ENCODE measurements around the gene CCDC28A. TPM values are rescaled to one million over a fixed set of nuclear protein-coding genes. Genes with fewer than 3 reads are reported as not detected.

Gene CCDC28A
- 22.1 and 30.2 TPM in 2 replicates for total RNA-seq (ENCODE audit: low replicate concordance)

DNA sequence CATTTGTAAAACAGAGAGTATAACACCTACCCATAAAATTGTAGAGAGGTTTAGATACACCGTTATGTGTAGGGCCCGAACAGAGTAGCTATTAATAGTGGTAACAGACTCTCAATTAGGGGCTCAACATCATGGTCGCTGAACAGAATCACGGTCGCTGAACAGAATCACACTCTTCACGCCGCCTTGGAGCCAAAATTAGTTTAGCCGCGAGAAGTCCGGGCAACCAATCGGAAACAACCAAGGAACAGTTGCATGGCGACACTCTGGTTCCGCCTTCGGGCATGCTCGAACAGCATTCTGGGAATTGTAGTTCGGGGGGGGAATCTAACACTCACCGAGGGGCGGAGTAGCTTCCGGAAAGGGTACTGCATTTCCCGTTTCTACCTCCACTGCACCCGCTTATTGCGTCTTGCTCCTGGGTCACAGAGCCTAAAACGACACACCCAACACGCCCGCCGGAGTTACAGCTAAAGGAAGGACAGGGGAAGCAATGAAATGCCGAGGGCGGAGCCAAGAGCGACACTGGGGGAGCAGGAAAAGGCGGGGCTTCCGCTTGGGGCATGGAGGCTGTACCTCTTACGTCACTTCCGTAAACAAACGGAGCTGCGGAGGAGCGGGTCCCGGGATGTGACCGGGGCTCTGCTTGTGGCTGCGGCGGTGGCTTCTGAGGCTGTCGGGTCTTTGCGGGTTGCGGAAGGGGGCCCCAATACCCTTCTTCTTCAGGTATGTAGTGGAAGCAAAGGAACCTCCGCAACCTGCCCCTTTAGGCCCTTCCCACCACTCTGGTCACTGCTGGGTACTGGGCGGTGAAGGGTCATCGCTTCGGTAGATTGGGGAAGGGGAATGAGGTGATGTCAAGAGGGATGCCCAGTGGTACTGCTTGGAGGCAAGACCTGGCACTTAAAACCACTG lies at the start of gene CCDC28A:
Gene CCDC28A, plus strand, starts transcription at position 593 of the 915 bp plus-strand sequence. CDS start 2,352 bp downstream, outside the sequence.
- peak within 1 kb of the TSS; percentile 100 for H3K27ac Mint-ChIP-seq
- H3F3A ChIP-seq (ENCODE audit: low read depth) = no peaks in the 10 kb centered on the region
- H3K4me3 Mint-ChIP-seq = peak within 1 kb of the TSS; percentile 100
- peaks cover 6% of the 10 kb centered on the region for H3K4me1 ChIP-seq
- H3K9ac ChIP-seq = peak within 1 kb of the TSS; percentile 74
- peak within 1 kb of the TSS; percentile 100 for H2AFZ ChIP-seq (replicated peaks)
- H3K27me3 Mint-ChIP-seq (ENCODE audit: insufficient read depth, low read depth) = no peaks in the 10 kb centered on the region
- H3K4me2 ChIP-seq = peak within 1 kb of the TSS; percentile 95
- peak within 1 kb of the TSS; percentile 83 for H3K27ac ChIP-seq
- H4K20me1 ChIP-seq (ENCODE audit: low read depth) = no peaks in the 10 kb centered on the region
- H3K27me3 ChIP-seq = no peaks in the 10 kb centered on the region
- H3K79me2 ChIP-seq (ENCODE audit: low read depth) = peaks cover 11% of the 10 kb centered on the region
- peak within 1 kb of the TSS; percentile 97 for H3K4me3 ChIP-seq
- H3K36me3 ChIP-seq = peaks cover 3% of the 10 kb centered on the region
- TF ChIP-seq, protein P1, sequence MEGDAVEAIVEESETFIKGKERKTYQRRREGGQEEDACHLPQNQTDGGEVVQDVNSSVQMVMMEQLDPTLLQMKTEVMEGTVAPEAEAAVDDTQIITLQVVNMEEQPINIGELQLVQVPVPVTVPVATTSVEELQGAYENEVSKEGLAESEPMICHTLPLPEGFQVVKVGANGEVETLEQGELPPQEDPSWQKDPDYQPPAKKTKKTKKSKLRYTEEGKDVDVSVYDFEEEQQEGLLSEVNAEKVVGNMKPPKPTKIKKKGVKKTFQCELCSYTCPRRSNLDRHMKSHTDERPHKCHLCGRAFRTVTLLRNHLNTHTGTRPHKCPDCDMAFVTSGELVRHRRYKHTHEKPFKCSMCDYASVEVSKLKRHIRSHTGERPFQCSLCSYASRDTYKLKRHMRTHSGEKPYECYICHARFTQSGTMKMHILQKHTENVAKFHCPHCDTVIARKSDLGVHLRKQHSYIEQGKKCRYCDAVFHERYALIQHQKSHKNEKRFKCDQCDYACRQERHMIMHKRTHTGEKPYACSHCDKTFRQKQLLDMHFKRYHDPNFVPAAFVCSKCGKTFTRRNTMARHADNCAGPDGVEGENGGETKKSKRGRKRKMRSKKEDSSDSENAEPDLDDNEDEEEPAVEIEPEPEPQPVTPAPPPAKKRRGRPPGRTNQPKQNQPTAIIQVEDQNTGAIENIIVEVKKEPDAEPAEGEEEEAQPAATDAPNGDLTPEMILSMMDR (IDR thresholded peaks at IDR 0.05) = no peak
- TF ChIP-seq EZH2phosphoT487 (IDR thresholded peaks at IDR 0.05) (no peak), EZH2 (IDR thresholded peaks at IDR 0.05) (no peak)
- no peaks in the 10 kb centered on the region for H3K9me3 ChIP-seq (ENCODE audit: low read depth)
- H3K9me3 Mint-ChIP-seq = no peaks in the 10 kb centered on the region
- H3K36me3 Mint-ChIP-seq = no peaks in the 10 kb centered on the region
- DNase-seq (ENCODE audit: low spot score) = peak; percentile 97
- peaks cover 18% of the 10 kb centered on the region for H3K4me1 Mint-ChIP-seq

DNA sequence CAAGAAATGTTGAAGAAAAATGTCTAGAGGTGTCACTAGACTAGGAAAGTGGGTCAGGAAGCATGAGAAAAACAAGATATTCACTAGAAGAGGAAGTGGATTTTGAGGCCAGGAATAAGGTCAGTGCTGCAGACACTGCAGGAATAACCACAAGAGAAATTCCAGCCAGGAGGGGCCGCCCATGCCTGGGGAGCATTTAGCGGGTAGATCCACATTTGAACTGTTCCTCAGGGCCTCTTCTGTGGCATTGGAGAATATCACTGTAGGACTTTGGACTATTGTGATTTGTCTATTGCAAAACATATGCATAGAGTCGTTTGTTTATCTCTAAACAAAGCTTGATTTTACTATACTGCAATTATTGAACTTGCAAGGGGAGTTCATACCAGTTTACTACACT lies 49.6 kb upstream of the CCDC28A start:
- DNase-seq (ENCODE audit: low spot score) = no peak
- Histone ChIP-seq H3K79me2 (ENCODE audit: low read depth) (no peaks in the 10 kb centered on the region), H3K9ac (no peak overlapping the region), H2AFZ (replicated peaks) (no peak overlapping the region), H3K36me3 (no peaks in the 10 kb centered on the region), H3K27ac (no peak overlapping the region), H3K9me3 (ENCODE audit: low read depth) (no peaks in the 10 kb centered on the region), H3F3A (ENCODE audit: low read depth) (no peaks in the 10 kb centered on the region), H3K4me2 (no peak overlapping the region), H3K4me1 (no peaks in the 10 kb centered on the region), H3K4me3 (no peak overlapping the region), H4K20me1 (ENCODE audit: low read depth) (no peaks in the 10 kb centered on the region), H3K27me3 (no peaks in the 10 kb centered on the region)
- H3K27ac Mint-ChIP-seq = no peak overlapping the region
- no peaks in the 10 kb centered on the region for H3K4me1 Mint-ChIP-seq
- H3K36me3 Mint-ChIP-seq = no peaks in the 10 kb centered on the region
- H3K9me3 Mint-ChIP-seq = no peaks in the 10 kb centered on the region
- H3K4me3 Mint-ChIP-seq = no peak overlapping the region
- no peaks in the 10 kb centered on the region for H3K27me3 Mint-ChIP-seq (ENCODE audit: insufficient read depth, low read depth)
- TF ChIP-seq, protein P1 (IDR thresholded peaks at IDR 0.05) = no peak
- TF ChIP-seq EZH2 (IDR thresholded peaks at IDR 0.05) (no peak), EZH2phosphoT487 (IDR thresholded peaks at IDR 0.05) (no peak)

DNA sequence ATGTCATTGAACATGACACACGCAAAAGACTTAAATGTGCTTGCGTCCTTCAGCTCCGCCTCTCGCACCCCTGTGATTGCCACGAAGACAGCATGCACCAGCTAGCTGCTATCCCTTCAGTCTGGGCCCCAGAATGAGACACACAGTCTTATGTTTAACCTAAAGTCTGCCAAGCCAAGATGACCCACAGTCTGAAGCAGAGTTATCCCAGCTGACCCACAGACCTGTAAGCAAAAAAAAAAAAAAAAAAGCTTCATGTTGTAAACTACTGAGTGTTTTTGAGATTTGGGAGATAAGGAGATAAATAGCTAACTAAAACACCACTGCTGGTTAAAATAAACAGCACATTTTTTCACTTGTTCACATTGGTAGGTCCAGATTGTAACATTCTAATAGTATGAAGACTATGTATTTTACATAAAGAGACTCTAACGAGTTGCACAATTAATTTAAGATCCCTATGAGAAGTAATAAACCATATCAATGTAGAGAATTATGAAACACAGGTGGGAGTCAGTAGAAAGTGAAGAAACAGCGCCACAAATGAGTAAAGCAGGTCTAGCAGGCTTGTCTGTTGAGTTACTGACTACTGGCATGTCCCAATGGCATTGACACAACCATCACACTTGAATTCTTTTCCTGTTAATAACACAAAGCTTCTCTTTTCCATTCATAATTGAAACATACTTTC lies 47.4 kb upstream of the CCDC28A start:
- Mint-ChIP-seq H3K4me1 (no peaks in the 10 kb centered on the region), H3K27me3 (ENCODE audit: insufficient read depth, low read depth) (no peaks in the 10 kb centered on the region), H3K9me3 (no peaks in the 10 kb centered on the region), H3K36me3 (peaks cover 4% of the 10 kb centered on the region), H3K27ac (no peak overlapping the region), H3K4me3 (no peak overlapping the region)
- no peak overlapping the region for H3K9ac ChIP-seq
- H3K36me3 ChIP-seq = no peaks in the 10 kb centered on the region
- no peaks in the 10 kb centered on the region for H3K79me2 ChIP-seq (ENCODE audit: low read depth)
- H3K27ac ChIP-seq = no peak overlapping the region
- H4K20me1 ChIP-seq (ENCODE audit: low read depth) = no peaks in the 10 kb centered on the region
- TF ChIP-seq EZH2 (IDR thresholded peaks at IDR 0.05) = no peak
- TF ChIP-seq, protein P1 (IDR thresholded peaks at IDR 0.05) = no peak
- TF ChIP-seq EZH2phosphoT487 (IDR thresholded peaks at IDR 0.05) = no peak
- no peaks in the 10 kb centered on the region for H3K9me3 ChIP-seq (ENCODE audit: low read depth)
- no peaks in the 10 kb centered on the region for H3K4me1 ChIP-seq
- no peak overlapping the region for H3K4me2 ChIP-seq
- no peak overlapping the region for H3K4me3 ChIP-seq
- DNase-seq (ENCODE audit: low spot score) = no peak
- no peak overlapping the region for H2AFZ ChIP-seq (replicated peaks)
- no peaks in the 10 kb centered on the region for H3F3A ChIP-seq (ENCODE audit: low read depth)
- no peaks in the 10 kb centered on the region for H3K27me3 ChIP-seq
